ENCODE data around the gene TACC3.

The TACC3 gene

GRCh38 chr4:1683736-1684505, 37.4 kb upstream of the TACC3 start, which contains the start of gene FAM53A:
FAM53A (minus strand) TSS chr4:1684313; CDS start chr4:1668741, 15,572 bp downstream.
- no peaks in the 10 kb centered on the region for H3K36me3 ChIP-seq (replicated peaks; ENCODE audit: insufficient read depth, low read length)
- H3F3A ChIP-seq (ENCODE audit: insufficient read depth, low read length) = peaks cover 10% of the 10 kb centered on the region; the same call in 1 of the 2 replicates
- H3K27me3 ChIP-seq (replicated peaks; ENCODE audit: insufficient read depth, low read length) = no peaks in the 10 kb centered on the region
- H4K20me1 ChIP-seq (ENCODE audit: insufficient read depth, low read length) = no peaks in the 10 kb centered on the region
- peak within 1 kb of the TSS; percentile 68 for H3K4me2 ChIP-seq (ENCODE audit: low read depth, low read length)
- no peak within 1 kb of the TSS for H3K27ac ChIP-seq (ENCODE audit: low read length)
- peak within 1 kb of the TSS; percentile 93 for H2AFZ ChIP-seq (ENCODE audit: low read length)
- peak within 1 kb of the TSS; percentile 28; the same call in 1 of the 2 replicates for H3K9ac ChIP-seq (ENCODE audit: low read length)
- DNase-seq = peak; percentile 90
- H3K9me3 ChIP-seq (replicated peaks; ENCODE audit: insufficient read depth, low read length) = no peaks in the 10 kb centered on the region
- peak within 1 kb of the TSS; percentile 62 for H3K4me3 ChIP-seq (ENCODE audit: low read length)
- no peaks in the 10 kb centered on the region for H3K79me2 ChIP-seq (ENCODE audit: low read length)
- no peaks in the 10 kb centered on the region for H3K9me2 ChIP-seq (replicated peaks; ENCODE audit: insufficient read depth, low read length)
- TF ChIP-seq, protein P1, sequence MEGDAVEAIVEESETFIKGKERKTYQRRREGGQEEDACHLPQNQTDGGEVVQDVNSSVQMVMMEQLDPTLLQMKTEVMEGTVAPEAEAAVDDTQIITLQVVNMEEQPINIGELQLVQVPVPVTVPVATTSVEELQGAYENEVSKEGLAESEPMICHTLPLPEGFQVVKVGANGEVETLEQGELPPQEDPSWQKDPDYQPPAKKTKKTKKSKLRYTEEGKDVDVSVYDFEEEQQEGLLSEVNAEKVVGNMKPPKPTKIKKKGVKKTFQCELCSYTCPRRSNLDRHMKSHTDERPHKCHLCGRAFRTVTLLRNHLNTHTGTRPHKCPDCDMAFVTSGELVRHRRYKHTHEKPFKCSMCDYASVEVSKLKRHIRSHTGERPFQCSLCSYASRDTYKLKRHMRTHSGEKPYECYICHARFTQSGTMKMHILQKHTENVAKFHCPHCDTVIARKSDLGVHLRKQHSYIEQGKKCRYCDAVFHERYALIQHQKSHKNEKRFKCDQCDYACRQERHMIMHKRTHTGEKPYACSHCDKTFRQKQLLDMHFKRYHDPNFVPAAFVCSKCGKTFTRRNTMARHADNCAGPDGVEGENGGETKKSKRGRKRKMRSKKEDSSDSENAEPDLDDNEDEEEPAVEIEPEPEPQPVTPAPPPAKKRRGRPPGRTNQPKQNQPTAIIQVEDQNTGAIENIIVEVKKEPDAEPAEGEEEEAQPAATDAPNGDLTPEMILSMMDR (IDR thresholded peaks at IDR 0.05; ENCODE audit: low read length) = no peak
- TF ChIP-seq EZH2 (optimal IDR thresholded peaks at IDR 0.05; ENCODE audit: low read depth, low read length) (no peak), EZH2phosphoT487 (IDR thresholded peaks at IDR 0.05; ENCODE audit: low read length) (no peak)
- peaks cover 11% of the 10 kb centered on the region for H3K4me1 ChIP-seq (ENCODE audit: low read length)

DNA sequence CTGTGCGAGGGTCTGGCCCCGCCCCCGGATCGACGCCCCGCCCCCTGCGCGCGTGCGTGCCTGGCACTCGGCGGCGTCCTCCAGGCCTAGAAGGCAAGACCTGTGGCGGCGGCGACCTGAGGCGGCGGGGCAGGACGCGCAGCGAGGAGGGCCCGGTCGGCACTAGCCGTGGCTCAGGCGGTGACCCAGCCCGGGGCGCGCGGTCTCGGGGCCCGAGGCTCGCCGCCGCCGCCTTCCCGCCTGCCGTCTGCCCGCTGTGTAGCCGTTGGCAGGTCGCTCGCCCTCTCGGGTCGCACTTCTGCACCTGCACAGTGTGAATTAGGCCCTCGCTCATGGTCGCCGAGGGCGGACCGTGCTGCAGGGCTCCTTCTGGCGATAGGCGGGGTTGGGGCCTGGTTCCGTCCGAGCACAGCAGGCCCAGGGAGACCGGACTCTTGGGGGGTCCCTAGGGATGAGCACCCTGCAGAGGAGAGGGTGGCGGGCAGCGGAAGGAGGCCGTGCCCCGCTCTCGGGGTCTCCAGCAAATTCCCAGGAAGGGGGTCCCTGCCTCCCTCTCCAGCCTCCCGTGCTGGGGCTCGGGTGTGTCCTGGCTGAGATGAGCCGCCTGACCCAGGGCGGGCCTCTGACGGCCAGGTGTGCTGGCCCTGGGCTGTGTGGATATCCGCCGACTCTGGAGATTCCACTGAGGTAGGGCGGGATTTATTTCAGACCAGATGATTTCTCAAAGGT, 36.7 kb upstream of the TACC3 start:
- peak overlapping the region; percentile 62 for H3K4me3 ChIP-seq (ENCODE audit: low read length)
- peaks cover 10% of the 10 kb centered on the region; the same call in 1 of the 2 replicates for H3F3A ChIP-seq (ENCODE audit: insufficient read depth, low read length)
- peak overlapping the region; percentile 93 for H2AFZ ChIP-seq (ENCODE audit: low read length)
- no peaks in the 10 kb centered on the region for H3K36me3 ChIP-seq (replicated peaks; ENCODE audit: insufficient read depth, low read length)
- no peaks in the 10 kb centered on the region for H3K9me3 ChIP-seq (replicated peaks; ENCODE audit: insufficient read depth, low read length)
- no peak for TF ChIP-seq EZH2phosphoT487 (IDR thresholded peaks at IDR 0.05; ENCODE audit: low read length)
- TF ChIP-seq EZH2 (optimal IDR thresholded peaks at IDR 0.05; ENCODE audit: low read depth, low read length) = no peak
- TF ChIP-seq, protein P1 (IDR thresholded peaks at IDR 0.05; ENCODE audit: low read length) = no peak
- H3K27ac ChIP-seq (ENCODE audit: low read length) = no peak overlapping the region
- H3K4me2 ChIP-seq (ENCODE audit: low read depth, low read length) = peak overlapping the region; percentile 68
- no peak for DNase-seq
- peak overlapping the region; percentile 28; the same call in 1 of the 2 replicates for H3K9ac ChIP-seq (ENCODE audit: low read length)
- no peaks in the 10 kb centered on the region for H4K20me1 ChIP-seq (ENCODE audit: insufficient read depth, low read length)
- peaks cover 11% of the 10 kb centered on the region for H3K4me1 ChIP-seq (ENCODE audit: low read length)
- no peaks in the 10 kb centered on the region for H3K79me2 ChIP-seq (ENCODE audit: low read length)
- no peaks in the 10 kb centered on the region for H3K27me3 ChIP-seq (replicated peaks; ENCODE audit: insufficient read depth, low read length)
- no peaks in the 10 kb centered on the region for H3K9me2 ChIP-seq (replicated peaks; ENCODE audit: insufficient read depth, low read length)

DNA sequence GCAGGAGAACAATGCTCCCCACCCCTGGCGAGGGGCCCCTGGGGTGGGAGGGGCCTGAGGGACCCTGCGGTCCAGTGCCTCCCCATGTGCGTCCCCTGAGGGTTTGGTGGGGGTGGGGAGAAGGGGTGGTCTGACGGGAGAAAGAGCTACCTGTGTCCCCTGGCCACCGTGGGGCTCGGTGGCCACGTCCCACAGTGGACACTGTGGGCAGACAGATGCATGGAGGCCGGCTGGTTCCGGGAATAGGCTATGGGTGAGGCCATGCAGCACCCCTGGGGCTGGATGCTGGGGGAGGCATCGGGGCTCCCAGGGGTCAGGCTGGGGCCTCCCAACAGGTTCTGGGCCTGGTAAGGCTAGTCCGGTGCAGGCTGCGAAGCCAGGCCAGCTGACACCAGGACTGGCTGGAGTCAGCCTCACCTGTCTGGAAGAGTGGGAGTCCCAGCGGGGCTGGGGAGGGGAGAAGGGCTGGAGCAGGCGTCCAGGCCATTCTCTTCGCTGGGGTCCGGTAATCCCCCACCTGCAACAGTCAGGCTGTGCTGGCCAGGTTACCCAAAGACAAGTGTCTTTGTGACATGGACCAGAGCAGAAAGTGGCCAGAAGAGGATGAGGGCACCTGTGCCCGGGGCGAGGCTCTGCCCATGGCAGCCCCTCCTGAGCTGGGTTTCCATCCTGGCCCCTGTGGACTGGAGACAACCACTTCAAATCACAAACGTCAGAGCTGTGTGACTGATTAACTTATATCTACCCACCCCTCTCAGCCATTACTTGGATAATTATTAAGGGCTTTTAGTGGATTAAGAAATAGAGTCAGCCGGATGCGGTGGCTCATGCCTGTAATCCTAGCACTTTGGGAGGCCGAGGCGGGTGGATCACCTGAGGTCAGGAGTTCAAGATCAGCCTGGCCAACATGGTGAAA, 35.8 kb upstream of the TACC3 start:
- Histone ChIP-seq H3K9ac (ENCODE audit: low read length) (no peak overlapping the region), H3K9me2 (replicated peaks; ENCODE audit: insufficient read depth, low read length) (no peaks in the 10 kb centered on the region)

More for the DNA sequence above, 35.8 kb upstream of the TACC3 start:
- Histone ChIP-seq H3K79me2 (ENCODE audit: low read length) (no peaks in the 10 kb centered on the region), H3K4me3 (ENCODE audit: low read length) (no peak overlapping the region), H3F3A (ENCODE audit: insufficient read depth, low read length) (peaks cover 10% of the 10 kb centered on the region; the same call in 1 of the 2 replicates), H3K27me3 (replicated peaks; ENCODE audit: insufficient read depth, low read length) (no peaks in the 10 kb centered on the region), H3K27ac (ENCODE audit: low read length) (no peak overlapping the region), H3K4me2 (ENCODE audit: low read depth, low read length) (peak overlapping the region; percentile 68; the same call in 1 of the 2 replicates), H3K36me3 (replicated peaks; ENCODE audit: insufficient read depth, low read length) (peaks cover under 1% of the 10 kb centered on the region; the same call in 1 of the 2 replicates), H2AFZ (ENCODE audit: low read length) (no peak overlapping the region), H3K9me3 (replicated peaks; ENCODE audit: insufficient read depth, low read length) (no peaks in the 10 kb centered on the region), H4K20me1 (ENCODE audit: insufficient read depth, low read length) (no peaks in the 10 kb centered on the region), H3K4me1 (ENCODE audit: low read length) (peaks cover 11% of the 10 kb centered on the region)
- no peak for DNase-seq
- TF ChIP-seq EZH2 (optimal IDR thresholded peaks at IDR 0.05; ENCODE audit: low read depth, low read length) (no peak), EZH2phosphoT487 (IDR thresholded peaks at IDR 0.05; ENCODE audit: low read length) (no peak)
- TF ChIP-seq, protein P1 (IDR thresholded peaks at IDR 0.05; ENCODE audit: low read length) = no peak
